Skeletal muscle satellite cell (primary cell): Measurements from ENCODE around the gene NELFCD.
"Not testable (repeated sequence)": the region's sequence is repeated elsewhere in the genome, so short reads cannot be mapped to it uniquely, and the experiment has no call there.

Experiments
- H3K27me3 ChIP-seq: 2 replicates; pipeline ENCODE4 v1.7.0; 2013; ENCODE audit warnings: low read length; ENCODE audit not compliant: control insufficient read depth, insufficient read depth
- H3K36me3 ChIP-seq: 2 replicates; pipeline ENCODE4 v1.7.0; 2013; ENCODE audit warnings: mild to moderate bottlenecking, control low read depth, low read length; ENCODE audit not compliant: insufficient read depth
- H3K4me1 ChIP-seq: 2 replicates; pipeline ENCODE4 v1.7.0; 2013; ENCODE audit warnings: low read length; ENCODE audit not compliant: control insufficient read depth, insufficient read depth
- H3K4me2 ChIP-seq: 2 replicates; pipeline ENCODE4 v1.7.0; 2013; ENCODE audit warnings: mild to moderate bottlenecking, low read length
- H3K4me3 ChIP-seq: 2 replicates; pipeline ENCODE4 v1.7.0; 2013; ENCODE audit warnings: low read length
- H3K9ac ChIP-seq: 2 replicates; pipeline ENCODE4 v1.7.0; 2013; ENCODE audit warnings: mild to moderate bottlenecking, low read depth, low read length, moderate library complexity
- H3K9me3 ChIP-seq: replicated peaks from 2 replicates; pipeline ENCODE4 v1.7.0; 2013; ENCODE audit warnings: mild to moderate bottlenecking, control low read depth, low read length

Gene NELFCD

GRCh38 chr20:59006167-59006863, 25.3 kb downstream of the NELFCD start:
- peaks cover 41% of the 10 kb centered on the region for H3K4me1 ChIP-seq
- peak overlapping the region; percentile 95 for H3K9ac ChIP-seq
- no peaks in the 10 kb centered on the region for H3K9me3 ChIP-seq

GRCh38 chr20:59006864-59007664, 26.0 kb downstream of the NELFCD start, which contains the start of gene CTSZ:
Gene CTSZ, minus strand, starts transcription at chr20:59007254. Its CDS starts 126 bp downstream, at chr20:59007128.
- peak within 1 kb of the TSS; percentile 90 for H3K4me3 ChIP-seq
- H3K27me3 ChIP-seq, result no peaks in the 10 kb centered on the region
- H3K9me3 ChIP-seq, result no peaks in the 10 kb centered on the region
- H3K9ac ChIP-seq, result peak within 1 kb of the TSS; percentile 95
- H3K4me2 ChIP-seq, result peak within 1 kb of the TSS; percentile 100
- H3K4me1 ChIP-seq, result peaks cover 45% of the 10 kb centered on the region
- peaks cover 12% of the 10 kb centered on the region for H3K36me3 ChIP-seq

More at GRCh38 chr20:59006167-59006863, 25.3 kb downstream of the NELFCD start:
- peak overlapping the region; percentile 100 for H3K4me2 ChIP-seq
- peaks cover 17% of the 10 kb centered on the region for H3K36me3 ChIP-seq
- peak overlapping the region; percentile 90 for H3K4me3 ChIP-seq
- no peaks in the 10 kb centered on the region for H3K27me3 ChIP-seq

DNA sequence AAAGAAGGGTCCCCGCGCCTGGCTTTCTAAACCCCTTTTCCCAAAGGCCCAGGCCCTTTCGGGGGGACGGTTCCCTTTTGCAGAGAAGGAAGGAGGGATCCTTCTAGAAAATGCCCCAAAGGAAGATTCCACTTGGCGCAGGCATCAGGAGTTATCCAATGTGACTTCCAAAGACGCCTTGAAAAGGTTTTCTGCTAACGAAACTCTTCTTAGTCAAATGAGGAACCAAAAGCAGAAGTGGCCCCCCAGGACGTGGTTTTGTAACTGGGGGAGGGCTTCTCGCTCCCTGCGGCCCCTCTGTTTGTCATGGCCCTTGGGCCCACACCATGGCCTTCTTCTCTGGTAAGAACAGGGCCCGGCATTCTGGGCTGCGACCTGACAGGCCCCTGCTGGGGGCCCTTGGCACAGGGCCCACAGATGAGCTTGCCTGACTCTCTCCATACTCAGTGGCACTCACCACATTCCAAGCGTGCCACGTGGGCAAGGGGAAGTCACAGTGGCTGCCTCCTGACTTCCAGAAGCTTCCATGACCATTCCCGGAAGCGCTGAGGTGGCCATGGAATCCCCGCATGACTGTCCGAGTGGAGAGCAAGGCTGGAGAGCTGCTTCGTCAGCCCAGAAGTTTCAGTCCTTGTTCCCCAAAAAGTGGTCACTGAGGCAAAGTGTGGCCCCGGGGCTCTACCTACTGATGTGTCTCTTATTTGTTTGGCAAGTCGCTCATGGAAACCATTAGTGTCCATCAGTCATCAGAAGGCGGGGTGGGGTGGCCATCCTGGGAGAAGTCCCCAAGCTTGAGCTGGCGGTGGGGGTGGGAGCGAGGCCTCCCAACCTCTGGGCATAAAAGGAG, 26.8 kb downstream of the NELFCD start:
- peak overlapping the region; percentile 100 for H3K4me2 ChIP-seq
- H3K36me3 ChIP-seq, result peaks cover 12% of the 10 kb centered on the region
- no peaks in the 10 kb centered on the region for H3K9me3 ChIP-seq
- H3K4me1 ChIP-seq, result peaks cover 45% of the 10 kb centered on the region
- peak overlapping the region; percentile 95 for H3K9ac ChIP-seq
- H3K27me3 ChIP-seq, result no peaks in the 10 kb centered on the region
- H3K4me3 ChIP-seq, result peak overlapping the region; percentile 90

DNA sequence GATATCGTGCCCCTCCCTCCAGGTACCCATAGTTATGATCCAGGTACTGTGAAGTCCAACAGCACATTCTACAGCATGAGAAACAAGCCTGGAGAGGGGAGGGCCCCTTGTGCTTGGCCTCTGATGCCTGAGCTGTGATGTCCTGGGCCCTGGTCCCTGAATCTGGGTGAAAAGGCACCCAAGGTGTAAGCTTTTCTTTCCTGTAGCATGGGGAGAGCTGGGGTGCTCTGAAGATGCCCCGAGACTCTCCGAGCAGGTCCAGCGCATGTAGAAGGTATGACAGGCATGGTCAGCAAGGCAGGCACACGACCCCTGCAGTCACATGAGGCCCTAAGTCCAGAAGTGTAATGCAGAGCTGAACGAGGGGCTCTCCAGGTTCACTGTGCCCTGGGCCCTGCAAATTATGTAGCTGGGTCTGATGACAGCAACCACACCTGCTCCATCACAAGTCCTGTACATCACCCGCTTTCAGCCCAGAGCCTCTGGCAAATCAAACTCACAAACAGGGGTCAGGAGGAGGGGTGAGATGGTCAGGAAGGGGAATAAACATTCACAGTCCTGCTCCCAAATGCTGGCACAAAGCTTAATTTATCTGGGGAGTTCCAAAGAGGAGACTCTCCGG, 27.8 kb downstream of the NELFCD start:
- H3K4me1 ChIP-seq, result peaks cover 37% of the 10 kb centered on the region
- H3K9ac ChIP-seq, result no peak overlapping the region
- H3K4me3 ChIP-seq, result no peak overlapping the region
- no peaks in the 10 kb centered on the region for H3K27me3 ChIP-seq
- peaks cover 4% of the 10 kb centered on the region for H3K36me3 ChIP-seq
- H3K9me3 ChIP-seq, result no peaks in the 10 kb centered on the region
- H3K4me2 ChIP-seq, result no peak overlapping the region

GRCh38 chr20:59010321-59010994, 29.4 kb downstream of the NELFCD start:
- Histone ChIP-seq H3K4me3 (no peak overlapping the region), H3K4me1 (peaks cover 28% of the 10 kb centered on the region), H3K27me3 (no peaks in the 10 kb centered on the region), H3K4me2 (peak overlapping the region; percentile 13), H3K9me3 (no peaks in the 10 kb centered on the region), H3K36me3 (no peaks in the 10 kb centered on the region), H3K9ac (peak overlapping the region; percentile 59)

DNA sequence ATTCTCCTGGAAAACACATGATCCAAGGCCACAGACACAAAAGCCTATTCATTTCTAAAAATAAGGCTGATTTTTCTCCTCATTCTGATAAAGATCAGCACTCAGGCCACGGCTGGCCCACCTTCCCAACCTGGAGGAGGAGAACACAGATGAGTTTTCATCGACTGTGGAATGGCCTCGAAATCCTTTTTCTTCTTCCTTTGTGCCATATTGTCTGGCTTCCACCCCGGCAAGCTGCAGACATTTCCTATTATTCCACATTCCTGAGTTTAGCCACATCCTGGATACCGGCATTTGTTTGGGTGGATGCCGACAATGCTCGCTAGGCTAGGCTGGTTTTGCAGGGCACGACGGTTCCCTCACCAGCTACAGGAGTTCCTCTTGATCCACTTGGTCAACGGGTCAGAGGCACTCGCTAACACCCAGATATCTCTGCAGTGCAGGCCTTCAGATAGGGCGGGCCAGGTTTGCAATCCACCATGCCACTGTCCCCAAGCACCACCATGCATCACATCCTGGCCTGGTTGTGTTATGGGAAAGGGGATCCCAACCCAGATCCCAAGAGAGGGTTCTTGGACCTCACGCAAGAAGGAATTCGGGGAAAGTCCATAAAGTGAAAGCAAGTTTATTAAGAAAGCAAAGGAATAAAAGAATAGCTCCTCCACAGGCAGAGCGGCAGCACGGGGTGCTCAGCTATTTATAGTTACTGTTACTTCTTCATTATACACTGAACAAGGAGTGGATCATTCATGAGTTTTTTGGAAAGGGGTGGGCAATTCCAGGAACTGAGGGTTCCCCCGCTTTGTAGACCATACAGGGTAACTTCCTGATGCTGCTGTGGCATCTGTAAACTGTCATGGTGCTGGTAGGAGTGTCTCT, 30.2 kb downstream of the NELFCD start:
- Histone ChIP-seq H3K9ac (peak overlapping the region; percentile 59), H3K4me2 (peak overlapping the region; percentile 68), H3K4me3 (peak overlapping the region; percentile 38), H3K4me1 (peaks cover 20% of the 10 kb centered on the region), H3K36me3 (no peaks in the 10 kb centered on the region), H3K9me3 (no peaks in the 10 kb centered on the region), H3K27me3 (no peaks in the 10 kb centered on the region)

- H3K9me3 ChIP-seq, H3K36me3 ChIP-seq, H3K4me3 ChIP-seq, H3K9ac ChIP-seq, H3K27me3 ChIP-seq: not testable (repeated sequence)
- peaks cover 20% of the 10 kb centered on the region for H3K4me1 ChIP-seq
- peak overlapping the region; percentile 68 for H3K4me2 ChIP-seq
Measured at GRCh38 chr20:59011874-59012157, 30.8 kb downstream of the NELFCD start.

DNA sequence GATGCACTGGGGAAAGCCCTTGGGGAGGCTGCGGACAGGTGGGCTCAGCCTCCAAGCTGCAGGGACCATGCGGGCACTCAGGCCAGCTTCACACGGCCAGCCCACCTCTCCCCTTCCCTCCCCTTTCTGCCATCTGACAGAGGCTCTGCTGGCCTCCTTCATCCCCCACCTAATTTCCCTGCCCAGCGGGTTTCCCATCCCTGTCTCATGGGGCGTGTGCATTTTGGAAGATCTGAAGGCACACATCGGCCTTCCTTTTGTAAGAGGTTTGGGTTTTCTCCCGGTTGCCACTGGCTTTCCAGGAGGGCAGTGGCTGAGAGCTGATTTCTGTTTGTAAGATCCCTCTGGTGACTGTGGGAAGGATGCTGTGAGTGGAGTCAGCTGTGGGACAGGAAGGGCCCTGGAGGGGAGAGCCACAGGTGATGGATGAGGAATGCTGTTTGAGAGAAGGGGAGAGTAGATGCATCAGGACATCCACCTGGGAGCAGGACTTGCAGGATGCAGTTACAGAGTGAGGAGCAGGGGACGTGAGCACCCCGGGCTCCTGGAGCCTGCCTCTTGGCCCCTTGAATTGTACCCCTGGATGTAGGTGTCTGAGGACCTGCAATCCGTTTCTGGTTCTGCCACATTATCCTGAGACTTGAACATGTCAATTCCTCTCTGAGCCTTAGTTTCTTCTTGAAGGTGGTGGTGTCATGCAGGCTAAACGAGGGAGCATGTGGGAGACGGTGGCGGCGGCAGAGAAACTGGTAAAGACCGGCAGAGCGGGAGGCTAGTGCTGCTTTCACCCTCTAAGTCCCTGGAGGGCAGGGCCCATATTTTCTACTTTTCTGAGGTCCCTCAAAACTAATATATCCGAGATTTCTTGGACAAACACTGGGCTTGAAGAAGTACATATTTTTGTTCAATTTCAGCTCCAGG, 32.2 kb downstream of the NELFCD start:
- no peaks in the 10 kb centered on the region for H3K36me3 ChIP-seq
- no peak overlapping the region for H3K4me2 ChIP-seq
- no peak overlapping the region for H3K9ac ChIP-seq
- no peaks in the 10 kb centered on the region for H3K27me3 ChIP-seq
- no peak overlapping the region for H3K4me3 ChIP-seq
- no peaks in the 10 kb centered on the region for H3K9me3 ChIP-seq
- peaks cover 14% of the 10 kb centered on the region for H3K4me1 ChIP-seq

GRCh38 chr20:59013959-59014608, 33.0 kb downstream of the NELFCD start:
- no peaks in the 10 kb centered on the region for H3K27me3 ChIP-seq
- H3K36me3 ChIP-seq, result no peaks in the 10 kb centered on the region
- H3K9ac ChIP-seq, result no peak overlapping the region
- H3K4me1 ChIP-seq, result peaks cover 14% of the 10 kb centered on the region
- no peaks in the 10 kb centered on the region for H3K9me3 ChIP-seq
- no peak overlapping the region for H3K4me3 ChIP-seq
- H3K4me2 ChIP-seq, result no peak overlapping the region
